HFF-Myc (cell line): Measurements from ENCODE around the gene KLF13.

Experiments used
- DNase-seq: peaks from one replicate; pipeline ENCODE4 v3.0.0-alpha.2; 2011; ENCODE audit warnings: low read depth; ENCODE audit errors: extremely low read depth
- H3K4me3 ChIP-seq: replicated peaks from 2 replicates; pipeline ENCODE4 v1.5.1; 2011; ENCODE audit warnings: low read depth, mild to moderate bottlenecking, control low read depth, low read length
- TF ChIP-seq, protein P1 (sequence below): IDR thresholded peaks from 2 replicates; pipeline ENCODE4 v1.5.1; 2012; ENCODE audit warnings: mild to moderate bottlenecking, low read depth, low read length, control low read depth; ENCODE audit errors: missing control alignments

Gene KLF13

DNA sequence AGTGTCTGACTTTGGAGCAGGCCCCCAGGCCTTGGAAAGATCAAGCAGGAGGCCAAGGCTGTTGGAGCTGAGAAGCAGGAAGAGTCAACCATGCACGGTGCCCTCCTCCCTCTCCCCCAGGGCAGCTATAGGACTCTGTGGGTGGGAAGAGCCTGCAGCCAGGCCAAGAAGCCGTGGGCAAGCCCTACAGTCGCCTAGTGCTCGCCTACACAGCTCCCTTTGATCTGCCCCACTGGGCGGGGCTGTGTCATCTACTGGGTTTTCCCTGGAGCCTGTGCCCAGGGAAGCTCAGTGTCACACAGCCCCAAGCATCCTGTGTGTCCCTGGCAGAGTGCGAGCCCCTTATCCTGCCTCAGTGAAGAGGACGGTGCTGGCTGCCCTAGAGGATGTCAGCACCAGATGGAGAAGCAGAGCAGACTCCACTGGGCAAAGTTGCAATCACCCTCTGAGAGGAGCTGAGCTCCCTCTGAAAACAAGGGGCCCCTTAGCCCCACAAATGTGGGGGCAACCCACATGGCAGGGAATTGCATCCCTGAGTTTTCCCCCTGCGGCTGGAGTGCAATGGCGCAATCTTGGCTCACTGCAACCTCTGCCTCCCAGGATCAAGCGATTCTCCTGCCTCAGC, 72.2 kb downstream of the KLF13 start:
- H3K4me3 ChIP-seq: no peak overlapping the region
- no peak for DNase-seq
- TF ChIP-seq, protein P1, sequence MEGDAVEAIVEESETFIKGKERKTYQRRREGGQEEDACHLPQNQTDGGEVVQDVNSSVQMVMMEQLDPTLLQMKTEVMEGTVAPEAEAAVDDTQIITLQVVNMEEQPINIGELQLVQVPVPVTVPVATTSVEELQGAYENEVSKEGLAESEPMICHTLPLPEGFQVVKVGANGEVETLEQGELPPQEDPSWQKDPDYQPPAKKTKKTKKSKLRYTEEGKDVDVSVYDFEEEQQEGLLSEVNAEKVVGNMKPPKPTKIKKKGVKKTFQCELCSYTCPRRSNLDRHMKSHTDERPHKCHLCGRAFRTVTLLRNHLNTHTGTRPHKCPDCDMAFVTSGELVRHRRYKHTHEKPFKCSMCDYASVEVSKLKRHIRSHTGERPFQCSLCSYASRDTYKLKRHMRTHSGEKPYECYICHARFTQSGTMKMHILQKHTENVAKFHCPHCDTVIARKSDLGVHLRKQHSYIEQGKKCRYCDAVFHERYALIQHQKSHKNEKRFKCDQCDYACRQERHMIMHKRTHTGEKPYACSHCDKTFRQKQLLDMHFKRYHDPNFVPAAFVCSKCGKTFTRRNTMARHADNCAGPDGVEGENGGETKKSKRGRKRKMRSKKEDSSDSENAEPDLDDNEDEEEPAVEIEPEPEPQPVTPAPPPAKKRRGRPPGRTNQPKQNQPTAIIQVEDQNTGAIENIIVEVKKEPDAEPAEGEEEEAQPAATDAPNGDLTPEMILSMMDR: no peak

DNA sequence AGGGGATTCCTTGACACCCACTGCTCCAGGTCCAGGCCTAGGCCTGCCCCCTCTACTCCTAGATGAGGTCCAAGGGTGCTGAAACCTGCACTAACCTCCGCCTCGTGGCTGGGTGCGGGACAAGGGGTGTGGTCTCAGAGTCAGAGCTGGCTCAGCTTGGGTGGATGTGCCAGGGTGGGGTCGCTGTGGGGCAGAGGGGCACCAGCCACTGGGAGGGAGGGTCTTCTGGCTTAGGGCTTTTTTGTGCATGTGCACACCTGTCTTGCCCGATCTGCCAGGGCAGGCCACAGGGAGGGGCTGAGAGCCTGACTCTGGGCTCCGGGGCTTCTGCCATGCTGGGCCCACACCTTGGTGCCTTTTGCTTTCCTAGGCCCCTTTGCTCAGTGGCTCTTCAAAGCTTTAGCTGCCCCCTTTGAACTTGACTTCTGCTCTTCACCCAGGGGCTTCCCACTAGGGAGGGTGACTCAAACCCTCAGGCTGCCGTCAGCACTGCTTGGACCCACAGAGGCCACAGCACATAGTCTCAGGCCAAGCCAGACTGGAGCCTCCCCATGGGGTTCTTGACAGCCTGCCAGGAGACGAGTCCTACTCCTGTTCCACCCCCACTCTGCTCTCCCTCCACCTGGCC, 73.0 kb downstream of the KLF13 start:
- H3K4me3 ChIP-seq: no peak overlapping the region
- no peak for DNase-seq
- TF ChIP-seq, protein P1: no peak

DNA sequence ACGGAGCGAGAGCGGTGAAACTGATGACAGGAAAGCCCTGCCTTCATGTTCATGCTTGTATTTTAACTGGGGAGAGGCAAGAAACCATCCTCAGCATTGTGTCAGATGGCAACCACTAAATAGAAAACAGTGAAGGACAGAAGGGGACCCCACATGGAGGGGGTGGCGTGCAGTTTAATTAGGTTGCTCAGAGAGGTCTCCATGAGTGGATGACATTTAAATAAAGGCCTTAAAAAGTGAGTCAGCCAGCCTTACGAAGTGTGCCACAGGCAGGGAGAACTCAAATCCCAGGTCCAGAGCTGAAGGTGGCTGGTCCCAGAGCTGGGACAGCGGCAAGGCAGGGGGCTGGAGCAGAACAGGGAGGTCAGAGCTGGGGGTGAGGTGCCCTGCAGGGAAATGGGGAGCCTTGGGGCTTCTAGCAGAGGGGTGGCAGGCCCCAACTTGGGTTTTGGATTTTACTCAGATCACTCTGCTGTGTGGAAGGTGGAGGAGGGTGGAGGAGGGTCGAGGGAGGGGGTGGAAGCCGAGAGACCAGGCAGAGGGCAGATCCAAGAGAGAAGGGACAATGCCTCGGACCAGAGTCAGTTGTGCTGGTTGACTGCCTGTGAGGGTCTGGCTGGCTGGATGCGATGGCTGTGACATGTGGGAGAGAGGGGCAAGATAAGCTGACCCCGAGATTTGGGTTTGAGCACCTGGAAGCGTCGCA, 73.7 kb downstream of the KLF13 start:
- TF ChIP-seq, protein P1: no peak
- DNase-seq: no peak

DNA sequence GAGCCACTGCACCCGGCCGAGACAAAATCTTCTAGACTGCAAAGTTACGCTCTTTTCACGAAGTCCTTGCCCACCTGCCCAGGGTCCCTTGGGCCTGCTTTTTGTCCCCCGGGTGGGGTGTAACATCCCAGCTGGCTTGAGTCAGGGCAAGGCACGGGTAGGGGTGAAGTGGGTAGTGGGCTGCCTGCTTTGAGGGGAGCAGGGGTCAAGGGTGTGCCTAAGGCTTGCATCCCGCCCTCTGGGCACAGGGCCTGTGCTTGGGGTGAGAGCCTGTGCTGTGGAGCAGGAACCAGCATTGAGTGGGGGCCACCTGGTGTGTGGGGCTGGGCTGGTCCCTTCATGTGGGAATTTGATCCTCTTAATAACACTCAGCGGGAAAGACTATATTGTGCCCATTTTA, 74.6 kb downstream of the KLF13 start:
- no peak for DNase-seq
- TF ChIP-seq, protein P1: no peak

More for the DNA sequence above, 73.7 kb downstream of the KLF13 start:
- H3K4me3 ChIP-seq: no peak overlapping the region

DNA sequence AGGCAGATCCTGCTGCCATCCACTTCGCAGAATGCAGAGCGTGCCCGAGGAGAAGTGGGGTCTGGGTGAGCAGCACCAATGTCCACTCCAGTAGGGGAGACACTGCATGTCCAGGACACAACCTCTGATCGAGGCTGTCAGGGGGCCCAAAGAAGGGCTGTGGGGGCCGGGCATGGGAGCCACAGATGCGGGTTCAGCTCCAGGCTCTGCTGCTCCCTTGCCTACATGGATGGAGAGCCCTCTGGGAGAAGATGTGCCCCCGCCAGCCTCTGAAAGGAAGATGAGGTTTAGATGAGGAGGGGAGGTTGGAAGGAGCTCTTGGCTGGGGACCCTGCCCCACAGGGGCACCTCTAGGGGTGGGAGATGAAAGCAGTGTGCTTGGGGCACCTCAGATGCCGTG, 75.4 kb downstream of the KLF13 start:
- TF ChIP-seq, protein P1: no peak
- DNase-seq: no peak
- no peak overlapping the region for H3K4me3 ChIP-seq

More for the DNA sequence above, 74.6 kb downstream of the KLF13 start:
- H3K4me3 ChIP-seq: no peak overlapping the region

DNA sequence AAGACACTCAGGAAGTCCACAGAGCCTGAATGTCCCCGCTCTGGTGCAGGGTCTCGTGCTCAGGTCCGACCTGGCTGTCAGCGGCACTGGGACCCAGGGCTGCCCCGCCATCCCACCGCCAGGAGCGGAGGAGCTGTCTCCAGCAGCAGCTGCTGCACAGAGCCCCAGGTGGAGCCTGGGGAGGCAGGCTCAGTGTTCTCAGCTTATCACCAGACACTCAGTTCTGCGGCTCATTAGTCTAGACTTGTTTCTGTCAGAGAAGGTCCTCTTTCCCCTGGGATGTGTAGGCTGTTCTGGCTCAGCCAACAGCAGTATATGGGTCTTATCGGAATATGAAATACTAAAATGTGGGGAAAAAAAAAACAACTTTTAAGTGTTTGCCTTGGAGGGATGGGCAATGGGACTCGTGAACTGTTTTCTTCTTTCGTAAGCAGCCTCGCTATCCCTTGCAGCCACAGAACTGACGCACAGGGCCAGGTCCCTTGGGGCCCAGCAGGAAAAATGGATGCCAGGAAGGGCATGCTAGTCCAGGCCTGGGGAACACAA, 75.9 kb downstream of the KLF13 start:
- no peak overlapping the region for H3K4me3 ChIP-seq
- TF ChIP-seq, protein P1: no peak
- DNase-seq: no peak
